ENCODE results near the gene HOXA9. TPM values are rescaled to one million over a fixed set of nuclear protein-coding genes. Genes with fewer than 3 reads are reported as not detected.

HOXA9 gene
- total and polyA plus RNA-seq, 5 donors from 2014 or later = 0.20 to 1.1 TPM; not detected in 3

GRCh38 chr7:27188386-27189294 lies 23.3 kb upstream of the HOXA9 start:
- Mint-ChIP-seq H3K27me3 (peaks cover 95% of the 10 kb centered on the region), H3K4me3 (peak overlapping the region; percentile 76 to 93 (median 82)), H3K36me3 (no peaks in the 10 kb centered on the region), H3K9me3 (peaks cover 0 to 15% (median 0%) of the 10 kb centered on the region in 7 donors), H3K4me1 (peaks cover 18 to 83% (median 44%) of the 10 kb centered on the region in 4 donors), H3K27ac (peak overlapping the region in 2 of 3 donors; percentile 38 to 75)
- H3K27ac ChIP-seq (ENCODE audit: insufficient read depth, low read length, poor library complexity, severe bottlenecking) = no peak overlapping the region
- peaks cover 67% of the 10 kb centered on the region for H3K4me1 ChIP-seq (ENCODE audit: control insufficient read depth, insufficient read depth, low read length, poor library complexity, severe bottlenecking)
- H3K36me3 ChIP-seq (ENCODE audit: control insufficient read depth, insufficient read depth, low read length) = no peaks in the 10 kb centered on the region
- peak in 1 of 3 donors; percentile 69 for DNase-seq
- ATAC-seq (ENCODE audit: low read depth in 2 of 2) = peak; percentile 32 to 53
- H3K4me3 ChIP-seq (ENCODE audit: low read depth, low read length) = no peak overlapping the region
- H3K9me3 ChIP-seq (ENCODE audit: control insufficient read depth in 2 of 2, low read length in 2 of 2) = peaks cover 3 to 7% of the 10 kb centered on the region in 2 experiments
- peaks cover 63% of the 10 kb centered on the region for H3K27me3 ChIP-seq (ENCODE audit: control insufficient read depth, insufficient read depth, low read length)

- H3K4me1 Mint-ChIP-seq = peaks cover 15 to 81% (median 44%) of the 10 kb centered on the region in 4 donors
- ATAC-seq (ENCODE audit: low read depth in 2 of 2) = no peak
Measured at GRCh38 chr7:27187475-27188385, 22.4 kb upstream of the HOXA9 start.

GRCh38 chr7:27186668-27187474 lies 21.5 kb upstream of the HOXA9 start:
- DNase-seq (no peak), ATAC-seq (ENCODE audit: low read depth in 2 of 2) (no peak)
- peaks cover 15 to 74% (median 44%) of the 10 kb centered on the region in 4 donors for H3K4me1 Mint-ChIP-seq
- Histone ChIP-seq H3K36me3 (ENCODE audit: control insufficient read depth, insufficient read depth, low read length) (no peaks in the 10 kb centered on the region), H3K4me1 (ENCODE audit: control insufficient read depth, insufficient read depth, low read length, poor library complexity, severe bottlenecking) (peaks cover 54% of the 10 kb centered on the region), H3K27me3 (ENCODE audit: control insufficient read depth, insufficient read depth, low read length) (peaks cover 64% of the 10 kb centered on the region), H3K4me3 (ENCODE audit: low read depth, low read length) (no peak overlapping the region), H3K9me3 (ENCODE audit: control insufficient read depth in 2 of 2, low read length in 2 of 2) (peaks cover 3 to 7% of the 10 kb centered on the region in 2 experiments), H3K27ac (ENCODE audit: insufficient read depth, low read length, poor library complexity, severe bottlenecking) (no peak overlapping the region)
- H3K36me3 Mint-ChIP-seq = no peaks in the 10 kb centered on the region
- peak overlapping the region in 1 of 3 donors; percentile 89 for H3K27ac Mint-ChIP-seq
- H3K9me3 Mint-ChIP-seq = peaks cover 0 to 15% (median 0%) of the 10 kb centered on the region in 7 donors
- peaks cover 97% of the 10 kb centered on the region for H3K27me3 Mint-ChIP-seq
- peak overlapping the region; percentile 39 to 90 (median 82) for H3K4me3 Mint-ChIP-seq

More at GRCh38 chr7:27187475-27188385, 22.4 kb upstream of the HOXA9 start:
- H3K27ac ChIP-seq (ENCODE audit: insufficient read depth, low read length, poor library complexity, severe bottlenecking) = no peak overlapping the region
- peak overlapping the region; percentile 38 to 75 (median 66) for H3K27ac Mint-ChIP-seq
- peaks cover 3 to 7% of the 10 kb centered on the region in 2 experiments for H3K9me3 ChIP-seq (ENCODE audit: control insufficient read depth in 2 of 2, low read length in 2 of 2)
- peaks cover 0 to 15% (median 0%) of the 10 kb centered on the region in 7 donors for H3K9me3 Mint-ChIP-seq
- H3K4me3 Mint-ChIP-seq = peak overlapping the region; percentile 76 to 93 (median 88)
- peaks cover 95% of the 10 kb centered on the region for H3K27me3 Mint-ChIP-seq
- H3K27me3 ChIP-seq (ENCODE audit: control insufficient read depth, insufficient read depth, low read length) = peaks cover 60% of the 10 kb centered on the region
- H3K4me3 ChIP-seq (ENCODE audit: low read depth, low read length) = no peak overlapping the region
- no peaks in the 10 kb centered on the region for H3K36me3 ChIP-seq (ENCODE audit: control insufficient read depth, insufficient read depth, low read length)
- H3K4me1 ChIP-seq (ENCODE audit: control insufficient read depth, insufficient read depth, low read length, poor library complexity, severe bottlenecking) = peaks cover 63% of the 10 kb centered on the region
- H3K36me3 Mint-ChIP-seq = no peaks in the 10 kb centered on the region
- DNase-seq = no peak

GRCh38 chr7:27185854-27186667 lies 20.7 kb upstream of the HOXA9 start:
- Histone ChIP-seq H3K27ac (ENCODE audit: insufficient read depth, low read length, poor library complexity, severe bottlenecking) (no peak overlapping the region), H3K27me3 (ENCODE audit: control insufficient read depth, insufficient read depth, low read length) (peaks cover 57% of the 10 kb centered on the region), H3K36me3 (ENCODE audit: control insufficient read depth, insufficient read depth, low read length) (no peaks in the 10 kb centered on the region), H3K9me3 (ENCODE audit: control insufficient read depth in 2 of 2, low read length in 2 of 2) (peaks cover 3 to 7% of the 10 kb centered on the region in 2 experiments), H3K4me1 (ENCODE audit: control insufficient read depth, insufficient read depth, low read length, poor library complexity, severe bottlenecking) (peaks cover 52% of the 10 kb centered on the region), H3K4me3 (ENCODE audit: low read depth, low read length) (no peak overlapping the region)
- H3K27me3 Mint-ChIP-seq = peaks cover 97% of the 10 kb centered on the region
- peaks cover 0 to 15% (median 0%) of the 10 kb centered on the region in 7 donors for H3K9me3 Mint-ChIP-seq
- ATAC-seq (ENCODE audit: low read depth in 2 of 2) (no peak), DNase-seq (no peak)
- H3K27ac Mint-ChIP-seq = peak overlapping the region in 2 of 3 donors; percentile 57 to 89
- peaks cover 15 to 69% (median 43%) of the 10 kb centered on the region in 4 donors for H3K4me1 Mint-ChIP-seq
- H3K36me3 Mint-ChIP-seq = no peaks in the 10 kb centered on the region
- H3K4me3 Mint-ChIP-seq = peak overlapping the region; percentile 78 to 90 (median 82)

- Mint-ChIP-seq H3K4me1 (peaks cover 15 to 67% (median 43%) of the 10 kb centered on the region in 4 donors), H3K9me3 (peaks cover 0 to 15% (median 0%) of the 10 kb centered on the region in 7 donors), H3K27me3 (peaks cover 95% of the 10 kb centered on the region), H3K4me3 (peak within 1 kb of the TSS; percentile 81 to 91 (median 87)), H3K27ac (peak within 1 kb of the TSS; percentile 34 to 57 (median 57)), H3K36me3 (no peaks in the 10 kb centered on the region)
- H3K27ac ChIP-seq (ENCODE audit: insufficient read depth, low read length, poor library complexity, severe bottlenecking) = no peak within 1 kb of the TSS
- peaks cover 52% of the 10 kb centered on the region for H3K4me1 ChIP-seq (ENCODE audit: control insufficient read depth, insufficient read depth, low read length, poor library complexity, severe bottlenecking)
- peak within 1 kb of the TSS; percentile 37 for H3K4me3 ChIP-seq (ENCODE audit: low read depth, low read length)
- H3K36me3 ChIP-seq (ENCODE audit: control insufficient read depth, insufficient read depth, low read length) = no peaks in the 10 kb centered on the region
- peaks cover 49% of the 10 kb centered on the region for H3K27me3 ChIP-seq (ENCODE audit: control insufficient read depth, insufficient read depth, low read length)
- ATAC-seq (ENCODE audit: low read depth in 2 of 2) = peak in 1 of 2 donors; percentile 8
- DNase-seq = no peak
- peaks cover 3 to 7% of the 10 kb centered on the region in 2 experiments for H3K9me3 ChIP-seq (ENCODE audit: control insufficient read depth in 2 of 2, low read length in 2 of 2)
Measured at GRCh38 chr7:27185013-27185853, 19.9 kb upstream of the HOXA9 start, which contains the start of gene HOXA11. TSS of gene HOXA11 (minus strand) at chr7:27185232. CDS start at chr7:27185144, 88 bp downstream.

All from CD4-positive, CD25-positive, alpha-beta regulatory T cell (primary cell).